HG03095 (cell line): ENCODE data around the gene HIGD1B.
"Not testable (repeated sequence)": the region's sequence is repeated elsewhere in the genome, so short reads cannot be mapped to it uniquely, and the experiment has no call there.

Experiments
- ATAC-seq: cut with Tn5 transposase; IDR thresholded peaks from one replicate; pipeline ENCODE4 v1.9.1; 2021; ENCODE audit warnings: moderate library complexity; ENCODE audit not compliant: unreplicated experiment

Gene HIGD1B

DNA sequence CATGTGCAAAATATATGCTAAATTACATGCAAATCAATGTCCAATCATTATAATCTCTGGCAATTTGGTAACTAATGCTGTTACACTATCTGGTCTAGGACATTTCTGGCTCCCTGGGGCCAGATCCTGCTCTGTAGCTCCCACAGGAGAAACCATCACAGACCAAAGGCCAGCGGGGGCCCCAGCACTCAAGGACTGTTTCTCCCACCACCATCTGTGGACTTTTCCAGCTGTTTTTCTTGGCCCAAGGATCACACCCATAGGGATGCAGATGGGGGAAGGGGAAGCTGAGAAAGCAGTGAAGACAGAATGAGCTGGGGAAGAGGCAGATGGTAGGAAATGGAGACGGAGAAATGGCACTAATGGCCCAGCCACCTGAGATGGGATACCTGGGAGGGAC is at the start of gene HIGD1B:
Gene HIGD1B (plus strand): TSS at position 298 of the 400 bp plus-strand sequence. CDS start 270 bp downstream, outside the sequence.
- ATAC-seq: no peak

DNA sequence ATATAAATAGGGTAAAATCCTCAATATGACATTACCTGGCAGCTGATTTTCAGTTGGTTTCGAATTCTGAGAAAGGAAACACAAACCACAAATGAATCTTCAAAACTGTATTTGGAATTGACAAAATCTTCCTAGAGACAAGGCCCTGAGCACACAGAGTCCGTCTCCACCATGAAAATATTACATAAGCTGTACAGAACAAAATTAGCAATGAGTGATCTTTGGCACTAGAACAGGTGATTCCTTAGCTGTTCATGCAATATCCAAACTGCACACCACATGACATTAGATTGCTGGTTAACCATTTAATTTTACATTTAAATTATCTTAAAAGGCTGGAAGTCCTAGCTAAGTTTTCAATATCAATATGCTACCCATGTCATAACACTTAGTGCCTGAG is 49.3 kb upstream of the HIGD1B start:
- no peak for ATAC-seq

DNA sequence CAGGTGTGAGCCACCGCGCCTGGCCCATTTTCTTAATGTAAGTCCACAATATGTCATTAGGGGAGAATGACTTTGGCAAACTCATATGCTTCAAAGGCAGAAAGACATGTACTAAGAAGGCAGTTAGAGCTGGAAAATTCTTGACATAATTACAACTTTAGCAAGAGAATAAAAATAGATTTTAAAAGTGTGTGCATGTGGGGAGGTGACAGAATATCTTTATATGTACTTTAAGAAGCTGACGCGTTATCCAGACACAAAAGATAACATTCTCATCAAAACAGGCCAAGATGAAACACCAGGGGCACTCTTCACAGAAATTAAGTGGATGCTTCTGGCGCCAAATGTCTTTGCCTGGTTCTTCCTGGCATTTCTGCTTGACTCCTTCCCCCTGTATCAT is 45.8 kb upstream of the HIGD1B start:
- no peak for ATAC-seq

- no peak for ATAC-seq
Observed at GRCh38 chr17:44804302-44805089, 43.2 kb upstream of the HIGD1B start.

- ATAC-seq: no peak
Observed at GRCh38 chr17:44807093-44807816, 40.4 kb upstream of the HIGD1B start.

- ATAC-seq: no peak
Observed at GRCh38 chr17:44807817-44808155, 39.9 kb upstream of the HIGD1B start.

- no peak for ATAC-seq
Observed at GRCh38 chr17:44808156-44808555, 39.5 kb upstream of the HIGD1B start.

GRCh38 chr17:44808656-44809388 is 38.9 kb upstream of the HIGD1B start:
- ATAC-seq: not testable (repeated sequence)

GRCh38 chr17:44812263-44812662 is 35.4 kb upstream of the HIGD1B start:
- ATAC-seq: no peak

GRCh38 chr17:44818508-44818907 is 29.2 kb upstream of the HIGD1B start:
- not testable (repeated sequence) for ATAC-seq

DNA sequence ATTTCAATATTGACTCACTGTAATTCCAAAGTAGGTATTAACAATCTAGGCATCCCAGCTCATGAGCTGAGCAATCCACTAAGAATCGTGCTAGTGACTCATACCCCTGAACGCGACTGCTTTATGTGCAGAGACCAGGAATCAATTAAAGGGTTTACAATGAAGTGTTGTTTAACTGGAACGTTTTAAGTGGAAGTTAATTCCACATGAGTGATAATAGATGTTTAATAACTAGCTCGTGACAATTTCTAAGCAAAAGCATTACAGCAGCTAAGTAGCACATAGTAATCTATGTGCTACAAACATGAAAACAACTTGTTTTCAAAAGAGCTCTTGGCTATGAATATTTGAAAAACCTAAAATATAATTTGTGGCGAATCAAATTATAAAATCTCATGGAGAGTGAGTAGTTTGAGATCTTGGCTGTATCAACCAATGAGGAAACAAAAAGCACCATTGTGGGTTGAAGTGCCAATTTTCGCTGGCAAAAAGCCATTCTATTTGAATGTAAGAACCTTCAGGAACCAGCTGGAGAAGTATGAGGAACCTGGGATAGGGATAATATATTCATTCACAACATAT is 27.0 kb upstream of the HIGD1B start:
- no peak for ATAC-seq

GRCh38 chr17:44825236-44825635 is 22.4 kb upstream of the HIGD1B start:
- ATAC-seq: not testable (repeated sequence)

- ATAC-seq: no peak
Observed at GRCh38 chr17:44826123-44826790, 21.4 kb upstream of the HIGD1B start.

DNA sequence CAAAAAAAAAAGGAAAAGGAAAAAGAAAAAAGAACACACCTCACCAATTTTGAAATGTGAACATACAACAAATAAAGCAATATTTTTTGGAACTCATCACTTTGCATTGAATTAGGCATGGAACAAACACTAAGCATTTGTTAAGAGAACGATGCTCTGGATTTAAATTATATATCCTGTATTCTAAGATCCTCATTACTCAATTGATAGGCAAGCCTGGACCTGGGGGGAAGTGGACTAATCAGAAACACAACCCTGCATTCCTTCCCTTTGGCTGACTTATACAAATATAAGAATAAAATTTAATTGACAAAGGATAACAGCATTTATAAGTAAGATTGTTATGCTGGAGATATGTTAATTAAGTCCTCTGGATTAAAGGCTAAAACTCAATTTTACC is 19.8 kb upstream of the HIGD1B start:
- no peak for ATAC-seq

DNA sequence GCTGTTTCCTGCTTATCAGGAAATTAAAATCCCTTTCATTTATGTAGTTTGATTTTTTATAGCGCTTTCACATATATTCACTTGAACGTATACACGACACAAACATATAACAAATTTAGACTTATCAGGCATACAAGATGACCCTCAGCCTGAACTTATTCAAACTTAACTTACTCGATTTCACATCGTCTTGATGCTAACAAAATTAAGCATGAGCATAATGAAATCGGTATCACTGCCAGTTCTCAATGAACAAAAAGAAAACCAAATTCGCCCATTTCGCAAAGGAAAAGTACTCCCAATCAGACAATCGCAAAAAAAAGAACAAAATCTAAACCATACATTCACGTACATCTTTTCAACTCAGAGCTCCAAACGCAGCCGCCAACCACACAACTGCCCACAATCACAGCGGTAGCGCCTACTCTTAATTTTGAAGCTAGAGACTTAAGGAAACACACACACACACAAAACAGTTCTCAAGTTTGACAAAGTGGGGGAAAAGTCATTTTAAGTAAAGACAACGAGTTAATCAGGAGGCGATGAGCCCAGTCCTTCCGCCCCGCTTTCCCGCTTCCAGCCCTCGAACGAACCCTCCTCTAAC is 18.7 kb upstream of the HIGD1B start:
- no peak for ATAC-seq

DNA sequence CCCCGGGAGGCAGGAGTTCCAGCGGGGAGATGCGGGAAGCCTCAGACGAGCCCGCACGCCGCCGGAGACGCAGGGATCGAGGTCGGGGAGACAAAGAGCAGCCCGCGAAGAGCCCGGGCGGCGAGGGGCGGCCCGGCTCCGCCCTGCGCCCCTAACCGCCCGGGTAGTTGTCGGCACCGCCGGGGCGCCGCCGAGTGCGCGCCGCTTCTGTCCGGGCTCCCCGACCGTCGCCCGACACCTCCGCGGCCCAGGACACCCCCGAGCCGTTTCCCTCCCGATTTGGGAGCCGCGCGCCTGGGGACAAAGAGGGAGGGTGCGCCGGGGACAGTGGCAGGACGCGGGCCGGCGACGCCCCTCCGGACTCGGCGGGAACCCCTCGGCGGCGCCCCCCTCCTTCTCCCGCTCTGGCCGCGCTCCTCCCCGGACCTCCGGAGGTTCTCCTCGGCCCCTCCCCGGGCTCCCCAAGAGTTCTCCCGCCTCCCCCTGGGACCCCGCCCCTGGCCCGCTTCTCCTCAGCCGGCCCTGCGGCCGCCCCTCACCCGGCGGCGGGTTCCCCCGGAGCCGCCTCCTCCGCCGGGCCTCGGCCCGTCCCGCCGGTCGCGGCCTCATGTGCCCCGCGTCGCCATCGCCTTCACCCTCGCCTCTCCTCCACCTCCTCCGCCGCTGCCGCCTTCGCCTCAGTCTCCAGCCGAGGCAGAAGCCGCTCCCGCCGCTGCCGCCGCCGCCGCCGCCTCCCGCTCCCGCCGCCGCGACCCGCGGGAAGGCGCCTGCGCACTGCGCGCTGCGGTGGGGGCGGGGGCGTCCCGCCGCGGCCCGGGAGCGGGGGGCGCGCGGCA is 17.9 kb upstream of the HIGD1B start, which contains the start of gene GJC1:
Gene GJC1 (minus strand): TSS at position 765 of the 836 bp plus-strand sequence. CDS start 24,470 bp downstream, outside the sequence.
- ATAC-seq: no peak

DNA sequence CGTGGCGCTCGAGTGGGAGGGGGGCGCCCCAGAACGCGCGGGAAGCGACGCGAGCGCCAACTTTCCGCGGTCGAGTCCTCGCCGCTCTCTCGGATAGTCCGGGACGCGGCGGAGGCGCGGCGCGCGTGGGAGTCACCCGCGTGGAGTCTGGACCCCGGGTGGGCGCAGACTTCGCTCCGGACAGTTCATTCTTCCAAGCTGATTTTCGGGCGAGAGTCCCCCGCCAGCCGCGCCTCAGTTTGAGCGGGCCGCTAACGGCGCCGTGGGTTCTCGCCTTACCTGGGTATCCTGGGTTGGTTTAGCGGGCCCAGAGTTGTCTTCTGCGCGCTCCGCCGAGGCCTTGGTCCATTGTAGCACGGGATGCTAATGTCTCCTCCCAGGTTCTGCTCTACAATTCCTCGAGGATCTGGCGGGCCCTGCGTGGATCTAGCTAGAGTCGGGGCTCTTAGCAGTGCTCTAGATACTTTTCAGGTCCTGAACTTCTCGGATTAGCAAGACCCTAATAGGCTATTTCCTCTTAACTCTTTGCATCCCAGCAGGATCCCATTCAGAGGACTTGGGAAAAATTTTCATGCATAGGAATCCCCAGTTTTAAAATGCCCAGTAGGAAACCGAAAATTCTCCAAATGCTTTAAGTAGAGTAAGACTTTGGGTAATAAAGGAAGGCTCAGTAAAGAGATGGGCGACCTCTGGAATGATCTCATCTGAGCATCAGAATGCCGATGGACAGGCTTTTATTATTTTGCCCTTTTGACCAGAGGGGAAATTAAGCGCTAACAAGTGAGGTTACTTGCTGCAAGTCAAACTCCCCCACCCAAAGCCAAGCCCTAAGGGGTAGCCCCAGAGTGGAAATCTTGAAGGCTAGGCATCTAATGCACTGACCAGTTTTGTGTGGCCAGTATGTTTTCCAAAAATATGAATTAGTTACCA is 17.1 kb upstream of the HIGD1B start:
- no peak for ATAC-seq

- ATAC-seq: no peak
Observed at GRCh38 chr17:44831371-44831770, 16.3 kb upstream of the HIGD1B start.
